ENCODE measurements around the gene C1QB. TPM values are rescaled to one million over a fixed set of nuclear protein-coding genes. Genes with fewer than 3 reads are reported as not detected.

Gene C1QB
- total and polyA plus RNA-seq, 2 experiments from 2014 or later: not detected

DNA sequence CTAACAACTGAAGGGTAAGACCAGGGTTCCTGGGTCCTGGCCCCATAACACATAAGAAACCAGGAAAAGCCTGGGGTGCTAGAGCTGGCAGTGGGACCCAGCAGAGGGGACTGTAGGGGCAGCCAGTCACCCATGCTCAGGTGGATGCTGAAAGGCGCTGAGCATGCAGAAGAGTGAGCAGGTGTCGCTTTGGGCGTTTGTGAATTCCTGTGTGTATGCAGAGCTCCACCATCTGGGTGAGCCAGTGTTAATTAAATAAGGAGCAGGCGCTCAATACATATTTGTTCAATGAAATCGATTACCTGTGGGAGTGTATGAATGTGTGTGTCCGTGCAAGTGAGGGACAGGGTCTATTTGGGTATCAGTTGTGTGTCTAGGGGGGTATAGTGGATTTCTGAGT lies 16.1 kb upstream of the C1QB start:
- TF ChIP-seq EZH2phosphoT487 (IDR thresholded peaks at IDR 0.05; ENCODE audit: unreplicated experiment): no peak
- peak in 1 of 2 experiments; percentile 22; a peak in 2 of 4 replicates for TF ChIP-seq CTCF (conservative IDR thresholded peaks at IDR 0.05; ENCODE audit: low read depth in 2 of 2)
- Mint-ChIP-seq H3K27me3 (ENCODE audit: insufficient read depth, low read depth, poor library complexity) (peaks cover 9% of the 10 kb centered on the region), H3K4me3 (no peak overlapping the region), H3K36me3 (ENCODE audit: low read depth) (no peaks in the 10 kb centered on the region), H3K27ac (no peak overlapping the region), H3K4me1 (peaks cover 8% of the 10 kb centered on the region), H3K9me3 (no peaks in the 10 kb centered on the region; the same call in 2 of the 3 replicates)
- Histone ChIP-seq H4K20me1 (replicated peaks; ENCODE audit: insufficient read depth) (no peaks in the 10 kb centered on the region), H3F3A (replicated peaks; ENCODE audit: low read depth) (no peaks in the 10 kb centered on the region), H3K27ac (ENCODE audit: low read depth) (no peak overlapping the region), H3K4me3 (no peak overlapping the region), H3K9me2 (ENCODE audit: insufficient read depth) (no peaks in the 10 kb centered on the region), H2AFZ (no peak overlapping the region), H3K4me1 (ENCODE audit: insufficient read depth) (peaks cover 3% of the 10 kb centered on the region), H3K79me2 (replicated peaks; ENCODE audit: insufficient read depth) (no peaks in the 10 kb centered on the region), H3K36me3 (ENCODE audit: insufficient read depth) (no peaks in the 10 kb centered on the region), H3K27me3 (ENCODE audit: insufficient read depth) (no peaks in the 10 kb centered on the region), H3K4me2 (no peak overlapping the region)
- DNase-seq (ENCODE audit: low spot score): no peak
- no peak for ATAC-seq

- Histone ChIP-seq H3K4me2 (no peak overlapping the region), H3K9me2 (ENCODE audit: insufficient read depth) (no peaks in the 10 kb centered on the region), H3K79me2 (replicated peaks; ENCODE audit: insufficient read depth) (no peaks in the 10 kb centered on the region), H3K4me3 (no peak overlapping the region), H3K36me3 (ENCODE audit: insufficient read depth) (no peaks in the 10 kb centered on the region), H2AFZ (no peak overlapping the region), H4K20me1 (replicated peaks; ENCODE audit: insufficient read depth) (no peaks in the 10 kb centered on the region), H3K27me3 (ENCODE audit: insufficient read depth) (no peaks in the 10 kb centered on the region), H3K4me1 (ENCODE audit: insufficient read depth) (no peaks in the 10 kb centered on the region; the same call in 1 of the 2 replicates), H3K27ac (ENCODE audit: low read depth) (no peak overlapping the region), H3F3A (replicated peaks; ENCODE audit: low read depth) (no peaks in the 10 kb centered on the region)
- no peak for TF ChIP-seq JUNB (IDR thresholded peaks at IDR 0.05; ENCODE audit: unreplicated experiment)
- no peak for TF ChIP-seq NANOG (IDR thresholded peaks at IDR 0.05; ENCODE audit: borderline replicate concordance)
- TF ChIP-seq ZNF331 (CRISPR knock-in tag; IDR thresholded peaks at IDR 0.05; ENCODE audit: low read depth): no peak
- no peak for TF ChIP-seq POLR2AphosphoS5 (IDR thresholded peaks at IDR 0.05; ENCODE audit: low read depth)
- peaks cover 8% of the 10 kb centered on the region for H3K4me1 Mint-ChIP-seq
- DNase-seq (ENCODE audit: low spot score): no peak
- peaks cover 9% of the 10 kb centered on the region for H3K27me3 Mint-ChIP-seq (ENCODE audit: insufficient read depth, low read depth, poor library complexity)
- H3K9me3 Mint-ChIP-seq: no peaks in the 10 kb centered on the region; the same call in 2 of the 3 replicates
- H3K4me3 Mint-ChIP-seq: no peak overlapping the region
- H3K36me3 Mint-ChIP-seq (ENCODE audit: low read depth): no peaks in the 10 kb centered on the region
- ATAC-seq: no peak
- H3K27ac Mint-ChIP-seq: no peak overlapping the region
These were observed 15.1 kb upstream of the C1QB start for GRCh38 chr1:22637907-22638445.

DNA sequence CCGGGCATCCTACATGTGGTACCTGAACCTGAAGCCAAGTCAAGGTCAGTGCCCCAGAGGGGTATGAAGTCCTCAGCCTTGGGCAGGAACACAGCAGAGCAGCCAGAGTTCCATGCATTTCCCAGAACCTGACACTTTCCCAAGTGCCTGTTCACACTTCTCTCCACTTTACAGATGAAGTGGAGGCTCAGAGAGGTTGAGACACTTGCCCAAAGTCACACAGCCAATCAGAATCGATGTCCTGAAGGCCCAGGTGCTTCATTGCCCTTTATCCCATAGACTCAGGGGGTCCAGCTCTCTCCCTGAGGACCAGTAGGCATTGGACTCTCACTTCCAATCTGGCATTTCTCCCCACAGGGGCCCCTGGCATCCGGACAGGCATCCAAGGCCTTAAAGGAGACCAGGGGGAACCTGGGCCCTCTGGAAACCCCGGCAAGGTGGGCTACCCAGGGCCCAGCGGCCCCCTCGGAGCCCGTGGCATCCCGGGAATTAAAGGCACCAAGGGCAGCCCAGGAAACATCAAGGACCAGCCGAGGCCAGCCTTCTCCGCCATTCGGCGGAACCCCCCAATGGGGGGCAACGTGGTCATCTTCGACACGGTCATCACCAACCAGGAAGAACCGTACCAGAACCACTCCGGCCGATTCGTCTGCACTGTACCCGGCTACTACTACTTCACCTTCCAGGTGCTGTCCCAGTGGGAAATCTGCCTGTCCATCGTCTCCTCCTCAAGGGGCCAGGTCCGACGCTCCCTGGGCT lies 14.4 kb upstream of the C1QB start:
- no peaks in the 10 kb centered on the region; the same call in 2 of the 3 replicates for H3K9me3 Mint-ChIP-seq
- DNase-seq (ENCODE audit: low spot score): peak; percentile 34
- TF ChIP-seq CREB1 (CRISPR knock-in tag; IDR thresholded peaks at IDR 0.05; ENCODE audit: low read depth): no peak
- TF ChIP-seq STAT1 (IDR thresholded peaks at IDR 0.05; ENCODE audit: unreplicated experiment): no peak
- no peak for TF ChIP-seq ETS1 (IDR thresholded peaks at IDR 0.05)
- no peak for TF ChIP-seq ZNF331 (CRISPR knock-in tag; IDR thresholded peaks at IDR 0.05; ENCODE audit: low read depth)
- TF ChIP-seq JUNB (IDR thresholded peaks at IDR 0.05; ENCODE audit: unreplicated experiment): no peak
- no peak for TF ChIP-seq ZNF114 (CRISPR knock-in tag; IDR thresholded peaks at IDR 0.05)
- TF ChIP-seq EZH2 (IDR thresholded peaks at IDR 0.05; ENCODE audit: low read depth, unreplicated experiment): no peak

More for the DNA sequence above, 14.4 kb upstream of the C1QB start:
- Histone ChIP-seq H3K27ac (ENCODE audit: low read depth) (no peak overlapping the region), H3F3A (replicated peaks; ENCODE audit: low read depth) (no peaks in the 10 kb centered on the region), H3K36me3 (ENCODE audit: insufficient read depth) (no peaks in the 10 kb centered on the region), H3K4me2 (no peak overlapping the region; the same call in 1 of the 2 replicates), H3K79me2 (replicated peaks; ENCODE audit: insufficient read depth) (no peaks in the 10 kb centered on the region), H3K9me2 (ENCODE audit: insufficient read depth) (no peaks in the 10 kb centered on the region), H3K27me3 (ENCODE audit: insufficient read depth) (no peaks in the 10 kb centered on the region), H4K20me1 (replicated peaks; ENCODE audit: insufficient read depth) (no peaks in the 10 kb centered on the region), H3K4me3 (no peak overlapping the region), H3K4me1 (ENCODE audit: insufficient read depth) (no peaks in the 10 kb centered on the region; the same call in 1 of the 2 replicates), H2AFZ (peak overlapping the region; percentile 75; the same call in 1 of the 2 replicates)
- Mint-ChIP-seq H3K4me1 (peaks cover 8% of the 10 kb centered on the region), H3K36me3 (ENCODE audit: low read depth) (no peaks in the 10 kb centered on the region), H3K27ac (no peak overlapping the region), H3K27me3 (ENCODE audit: insufficient read depth, low read depth, poor library complexity) (peaks cover 9% of the 10 kb centered on the region), H3K4me3 (no peak overlapping the region)
- peak; percentile 13 for ATAC-seq

Data from GM23338 (cell line).